ENCODE data around the gene ZSCAN1.

Gene ZSCAN1

GRCh38 chr19:58042495-58043340 lies 8.9 kb downstream of the ZSCAN1 start:
- no peak for DNase-seq

- DNase-seq, result no peak
Measured at GRCh38 chr19:58044391-58044790, 10.6 kb downstream of the ZSCAN1 start.

DNA sequence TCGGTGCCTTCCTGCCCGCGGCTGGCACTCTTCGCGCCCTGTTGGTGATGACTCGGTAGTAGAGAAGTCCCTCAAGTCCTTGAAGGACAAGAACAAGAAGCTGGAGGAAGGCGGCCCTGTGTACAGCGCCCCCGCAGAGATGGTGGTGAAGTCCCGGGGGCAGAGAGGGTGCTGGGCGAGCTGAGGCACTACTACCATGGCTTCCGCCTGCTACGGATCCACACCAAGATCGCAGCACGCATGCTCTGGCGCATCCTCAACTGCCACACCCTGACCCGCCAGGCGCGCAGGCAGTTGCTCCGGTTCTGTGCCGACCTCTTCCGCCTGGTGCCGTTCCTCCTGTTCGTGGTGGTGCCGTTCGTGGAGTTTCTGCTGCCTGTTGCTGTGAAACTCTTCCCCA lies 11.1 kb downstream of the ZSCAN1 start:
- no peak for DNase-seq

GRCh38 chr19:58045411-58046050 lies 11.7 kb downstream of the ZSCAN1 start:
- no peak for DNase-seq

GRCh38 chr19:58046856-58047255 lies 13.0 kb downstream of the ZSCAN1 start:
- no peak for DNase-seq

GRCh38 chr19:58047672-58048071 lies 13.8 kb downstream of the ZSCAN1 start:
- no peak for DNase-seq

DNA sequence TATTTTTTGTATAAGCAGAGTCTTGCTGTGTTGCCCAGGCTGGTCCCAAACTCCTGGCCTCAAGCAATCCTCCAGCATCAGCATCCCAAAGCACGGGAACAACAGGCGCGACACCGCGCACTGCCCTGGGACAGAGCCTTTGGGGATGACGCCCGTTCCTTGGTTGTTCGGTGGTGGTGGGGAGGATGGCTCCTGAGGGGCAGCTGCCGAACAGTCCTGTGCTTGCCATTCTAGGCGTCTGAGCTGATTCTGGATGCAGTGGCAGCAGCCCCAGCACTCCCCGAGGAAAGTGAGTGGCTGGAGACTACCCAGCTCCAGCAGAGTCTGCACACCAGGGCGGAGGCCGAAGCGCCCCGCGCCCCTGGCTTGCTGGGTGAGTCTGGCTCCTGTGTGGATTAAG lies 18.4 kb downstream of the ZSCAN1 start:
- no peak for DNase-seq

GRCh38 chr19:58053480-58054156 lies 19.8 kb downstream of the ZSCAN1 start:
- DNase-seq, result no peak

DNA sequence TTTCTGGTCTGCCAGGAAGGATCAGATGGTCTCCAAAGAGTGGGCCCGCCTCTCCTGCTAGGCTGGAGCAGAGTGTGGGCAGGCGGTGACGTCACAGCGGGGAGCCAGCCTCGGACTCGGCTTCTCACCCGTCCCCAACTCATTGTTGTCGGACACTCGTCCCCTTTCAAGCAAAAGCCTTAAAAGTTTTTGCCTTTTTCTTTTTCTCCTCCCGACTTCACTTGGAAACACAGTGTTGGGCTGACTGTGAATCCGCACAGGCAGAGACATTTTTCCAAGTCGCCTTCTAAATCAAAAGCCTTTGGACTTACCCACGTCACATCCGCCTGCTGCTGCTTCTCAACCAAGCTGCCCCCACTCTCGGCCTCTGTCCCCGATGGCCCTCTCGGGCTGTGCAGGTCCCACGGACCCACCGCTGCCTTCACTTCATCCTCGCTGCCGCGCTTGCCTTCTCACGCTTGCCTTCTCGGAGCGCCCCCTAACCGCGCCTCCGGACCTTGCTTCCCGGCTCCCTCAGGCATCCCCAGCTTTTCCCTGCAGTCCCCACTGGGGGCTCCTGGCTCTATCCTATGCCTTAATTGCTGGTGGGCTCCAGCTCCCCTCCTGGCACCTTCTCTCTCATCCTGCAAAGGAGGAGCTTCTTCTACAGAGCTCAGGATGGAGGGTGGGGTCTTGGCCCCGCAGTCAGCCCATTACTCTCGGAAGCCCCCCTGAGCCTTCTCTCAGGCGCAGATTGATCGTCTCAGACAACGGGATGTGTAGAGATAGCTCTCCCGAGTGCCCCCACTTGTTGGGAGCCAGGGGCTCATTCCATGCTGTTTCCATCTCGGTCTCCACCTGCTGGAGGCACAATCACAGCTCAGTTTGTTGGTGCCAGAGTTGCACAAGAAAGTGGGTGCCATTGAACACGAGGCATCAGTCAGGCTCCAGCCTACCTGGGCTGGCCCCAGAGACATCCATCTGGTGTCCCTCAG lies 21.4 kb downstream of the ZSCAN1 start:
- DNase-seq, result no peak

DNA sequence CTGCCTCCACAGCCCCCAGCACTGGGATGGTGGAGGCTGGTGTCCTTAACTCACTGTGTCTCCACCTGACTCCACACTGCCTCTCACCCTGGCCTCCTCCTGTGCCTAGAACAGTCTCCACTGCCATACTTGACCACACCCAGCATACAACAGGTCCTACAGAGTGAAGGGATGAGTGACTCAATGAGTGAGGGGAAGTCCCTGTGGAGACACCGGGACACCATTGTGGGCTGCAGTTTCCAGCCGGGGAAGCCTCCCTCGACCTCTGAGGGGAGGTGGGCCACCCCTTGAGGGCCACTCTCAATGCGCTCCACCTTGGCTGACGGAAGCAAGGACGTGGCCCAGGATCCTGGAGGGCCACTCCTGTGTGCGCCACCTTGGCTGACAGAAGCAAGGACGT lies 22.4 kb downstream of the ZSCAN1 start:
- no peak for DNase-seq

- DNase-seq, result no peak
Measured at GRCh38 chr19:58056861-58057260, 23.0 kb downstream of the ZSCAN1 start.

DNA sequence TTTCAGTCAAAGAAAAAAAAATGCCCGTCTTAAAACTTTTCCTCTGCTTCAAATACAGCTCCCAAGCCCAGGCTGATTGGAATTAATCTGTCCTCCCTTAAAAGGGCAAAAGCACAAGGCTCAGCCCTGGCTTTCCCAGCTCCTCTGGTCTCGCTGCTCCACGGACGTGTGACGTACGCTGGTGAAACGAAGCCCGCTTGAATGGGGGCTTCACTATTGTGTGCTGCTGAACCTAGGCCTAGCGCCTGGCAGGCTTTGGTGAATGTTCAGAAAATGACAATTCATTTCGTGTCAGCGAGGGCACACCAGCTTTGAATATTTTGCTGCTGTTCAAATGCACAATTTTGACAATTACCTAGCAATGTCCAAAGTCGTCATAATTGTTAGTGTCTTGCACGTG lies 24.6 kb downstream of the ZSCAN1 start:
- no peak for DNase-seq

DNA sequence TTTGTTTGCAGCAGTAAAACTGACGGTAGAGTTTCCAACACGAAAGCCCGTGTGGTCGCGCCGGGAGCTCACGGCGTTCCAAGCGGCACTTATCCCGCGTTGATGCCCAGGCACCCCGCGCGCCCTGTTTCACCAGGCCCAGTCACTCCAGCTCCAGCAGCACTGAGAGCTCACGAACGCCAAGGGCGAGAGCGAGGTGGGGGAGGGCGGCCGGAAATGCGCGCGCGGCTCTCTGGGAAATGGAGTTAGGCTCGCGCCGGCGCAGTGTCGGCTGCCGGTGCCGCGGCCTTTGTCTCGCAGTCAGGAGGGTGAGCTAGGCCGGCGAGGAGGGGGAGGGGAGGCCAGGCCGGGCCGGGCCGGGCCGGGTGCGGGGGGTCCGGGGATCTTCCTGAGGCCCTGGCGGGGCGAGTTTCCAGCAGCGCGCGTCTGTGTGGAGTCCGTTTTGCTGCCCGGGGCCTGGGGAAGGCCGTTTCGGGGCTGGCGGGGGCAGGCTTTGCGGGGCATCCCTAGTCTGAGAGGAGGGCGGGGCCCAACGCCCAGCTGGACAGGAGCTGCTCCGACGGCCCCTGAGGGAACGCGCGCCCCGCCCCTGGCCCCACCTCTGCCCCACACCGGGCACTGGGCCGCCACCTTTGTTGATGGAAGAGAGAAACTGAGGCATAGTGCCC lies 25.3 kb downstream of the ZSCAN1 start, which contains the start of gene ZNF135:
TSS of gene ZNF135 (plus strand) at position 280 of the 668 bp plus-strand sequence. CDS start 721 bp downstream, outside the sequence.
- peak; percentile 8 for DNase-seq

- DNase-seq, result no peak
Measured at GRCh38 chr19:58059671-58060078, 25.9 kb downstream of the ZSCAN1 start.

- DNase-seq, result no peak
Measured at GRCh38 chr19:58060231-58060630, 26.4 kb downstream of the ZSCAN1 start.

- DNase-seq, result no peak
Measured at GRCh38 chr19:58063712-58064111, 29.9 kb downstream of the ZSCAN1 start.

DNA sequence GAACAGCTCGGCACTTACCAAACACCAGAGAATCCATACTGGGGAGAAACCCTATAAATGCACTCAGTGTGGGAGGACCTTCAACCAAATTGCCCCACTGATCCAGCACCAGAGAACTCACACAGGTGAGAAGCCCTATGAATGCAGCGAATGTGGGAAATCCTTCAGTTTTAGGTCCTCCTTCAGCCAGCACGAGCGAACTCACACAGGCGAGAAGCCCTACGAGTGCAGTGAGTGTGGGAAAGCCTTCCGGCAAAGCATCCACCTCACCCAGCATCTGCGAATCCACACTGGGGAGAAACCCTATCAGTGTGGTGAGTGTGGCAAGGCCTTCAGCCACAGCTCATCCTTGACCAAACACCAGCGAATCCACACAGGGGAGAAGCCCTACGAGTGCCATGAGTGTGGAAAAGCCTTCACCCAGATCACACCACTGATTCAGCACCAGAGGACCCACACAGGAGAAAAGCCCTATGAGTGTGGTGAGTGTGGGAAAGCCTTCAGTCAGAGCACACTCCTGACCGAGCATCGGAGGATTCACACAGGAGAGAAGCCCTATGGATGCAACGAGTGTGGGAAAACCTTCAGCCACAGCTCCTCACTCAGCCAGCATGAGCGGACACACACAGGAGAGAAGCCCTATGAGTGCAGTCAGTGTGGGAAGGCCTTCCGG lies 33.6 kb downstream of the ZSCAN1 start:
- DNase-seq, result no peak

DNA sequence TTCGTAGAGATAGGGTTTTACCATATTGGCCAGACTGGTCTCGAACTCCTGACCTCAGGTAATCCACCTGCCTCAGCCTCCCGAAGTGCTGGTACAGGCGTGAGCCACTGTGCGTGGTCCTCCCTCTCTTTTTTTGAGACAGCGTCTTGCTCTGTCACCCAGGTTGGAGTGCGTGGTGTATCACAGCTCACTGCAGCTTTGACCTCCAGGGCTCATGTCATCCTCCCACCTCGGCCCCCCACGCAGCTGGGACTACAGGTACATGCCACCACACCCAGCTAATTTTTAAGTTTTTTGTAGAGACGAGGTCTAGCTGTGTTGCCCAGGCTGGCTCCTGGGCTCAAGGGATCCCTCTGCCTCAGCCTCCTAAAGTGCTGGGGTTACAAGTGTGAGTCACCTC lies 46.0 kb downstream of the ZSCAN1 start:
- DNase-seq, result no peak

- DNase-seq, result no peak
Measured at GRCh38 chr19:58083021-58083420, 49.2 kb downstream of the ZSCAN1 start.

DNA sequence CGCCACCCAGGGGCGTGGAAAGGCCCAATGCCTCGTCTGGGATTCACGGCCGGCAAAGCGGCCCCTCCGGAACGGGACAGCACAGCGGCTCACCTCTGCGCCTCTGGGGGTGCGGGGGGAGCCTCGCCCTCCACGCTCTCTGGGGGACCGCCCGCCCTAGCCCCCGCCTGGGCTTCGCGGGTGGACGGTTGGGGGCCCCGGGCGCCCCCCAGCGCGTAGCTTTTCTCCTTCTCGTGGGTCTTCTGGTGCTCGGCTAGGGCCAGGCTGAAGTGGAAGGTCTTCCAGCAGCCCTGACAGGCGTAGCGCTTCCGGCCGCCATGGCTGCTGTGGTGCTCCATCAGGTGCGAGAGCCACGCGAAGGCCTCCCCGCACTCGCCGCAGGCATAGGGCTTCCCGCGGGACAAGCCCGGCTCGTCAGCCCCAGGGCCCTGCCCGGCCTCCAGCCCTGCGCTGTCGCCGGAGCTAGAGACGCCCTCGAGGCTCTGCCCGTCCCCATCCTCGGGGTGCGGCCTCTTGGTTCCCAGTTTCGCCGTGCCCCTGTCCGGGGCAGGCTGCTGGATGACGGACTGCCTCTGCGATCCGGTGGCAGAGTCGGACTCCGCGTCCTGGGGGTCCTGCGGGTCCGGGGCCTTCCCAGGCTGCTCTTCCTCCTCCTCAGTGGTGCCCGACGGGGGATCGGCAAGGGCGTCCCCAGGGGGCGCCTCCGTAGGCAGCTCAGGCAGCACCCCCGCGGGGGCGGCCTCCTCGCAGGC lies 50.9 kb downstream of the ZSCAN1 start:
- DNase-seq, result no peak

All from stimulated activated naive CD4-positive, alpha-beta T cell treated with Interleukin-2 at 50 U/mL for 16 hours (primary cell).